Uterus (tissue), 4 donors: Measurements from ENCODE around the gene MINK1. TPM values are rescaled to one million over a fixed set of nuclear protein-coding genes. Genes with fewer than 3 reads are reported as not detected.

Source experiments
- DNase-seq, 2 donors: peaks; one replicate each; pipeline ENCODE4 v3.0.0-alpha.2; 2019 to 2020
- H3K27ac ChIP-seq, 2 donors: fragments of 200-600 bp; sonication (generic); 1 replicate in 1 of 2; 2 replicates in 1 of 2; pipeline ENCODE4 v1.5.1; 2016 to 2018
- H3K27me3 ChIP-seq, 2 donors: fragments of 200-600 bp; sonication (generic); one replicate each; pipeline ENCODE4 v1.5.1; 2018 to 2019; ENCODE audit warnings: control low read depth in 1 of 2
- H3K36me3 ChIP-seq, 2 donors: fragments of 200-600 bp; sonication (generic); one replicate each; pipeline ENCODE4 v1.5.1; 2019; ENCODE audit warnings: control low read depth in 1 of 2
- H3K4me1 ChIP-seq, 2 donors: fragments of 200-600 bp; sonication (generic); one replicate each; pipeline ENCODE4 v1.5.1; 2018 to 2019; ENCODE audit warnings: control low read depth in 1 of 2
- H3K4me3 ChIP-seq, 2 donors: fragments of 200-600 bp; sonication (generic); 1 replicate in 1 of 2; 2 replicates in 1 of 2; pipeline ENCODE4 v1.5.1; 2018 to 2019; ENCODE audit warnings: mild to moderate bottlenecking in 1 of 2
- H3K9me3 ChIP-seq, 2 donors: fragments of 200-600 bp; sonication (generic); one replicate each; pipeline ENCODE4 v1.5.1; 2019; ENCODE audit warnings: control low read depth in 1 of 2
- POLR2A ChIP-seq, 2 donors: fragments of 450-650 bp; IDR thresholded peaks; one replicate each; pipeline ENCODE4 v1.6.1; 2016; ENCODE audit warnings: antibody characterized with exemption in 2 of 2, mild to moderate bottlenecking in 1 of 2, moderate library complexity in 1 of 2
- intact Hi-C: fragments of 100-400 bp; cut with DNase I; formaldehyde crosslinking; loops from one replicate; pipeline ENCODE4 v1.15.1; 2023; ENCODE audit warnings: low total_unique reads
- total RNA-seq, 4 donors: library from RNA; depleted of rRNA in 3 of 4; stranded (reverse); fragments of >200 nt in 3 of 4; gene quantifications; one replicate each; pipeline versions ENCODE4 v1.1.0 to v1.2.4, GENCODE V29; 2014 to 2023
- TF ChIP-seq, protein P1 (sequence below), 4 experiments: fragments of 200-600 bp in 2 of 4; fragments of 450-650 bp in 2 of 4; sonication (generic) in 2 of 4; IDR thresholded peaks; one replicate each; pipeline ENCODE4 v1.5.1; 2016 to 2019; ENCODE audit warnings: antibody characterized with exemption in 4 of 4, mild to moderate bottlenecking in 2 of 4, moderate library complexity in 1 of 4
- donor health status: DM: yes; HTN: yes; CAD: no.

Gene MINK1
- total RNA-seq, 4 donors from 2014 or later = 17.9 to 99.2 (median 27.9) TPM

- intact Hi-C loops = loop anchor here (5.0 kb wide), 1 partner anchor 108 kb away; the partner anchor contains the start of genes GLTPD2 and VMO1
- no peaks in the 10 kb centered on the region for H3K36me3 ChIP-seq
- no peak overlapping the region for H3K4me3 ChIP-seq
- no peaks in the 10 kb centered on the region for H3K4me1 ChIP-seq
- H3K27me3 ChIP-seq = peaks cover 0 to 1% of the 10 kb centered on the region in 2 donors
- DNase-seq = no peak
- H3K9me3 ChIP-seq = no peaks in the 10 kb centered on the region
- H3K27ac ChIP-seq = no peak overlapping the region
- TF ChIP-seq, protein P1, sequence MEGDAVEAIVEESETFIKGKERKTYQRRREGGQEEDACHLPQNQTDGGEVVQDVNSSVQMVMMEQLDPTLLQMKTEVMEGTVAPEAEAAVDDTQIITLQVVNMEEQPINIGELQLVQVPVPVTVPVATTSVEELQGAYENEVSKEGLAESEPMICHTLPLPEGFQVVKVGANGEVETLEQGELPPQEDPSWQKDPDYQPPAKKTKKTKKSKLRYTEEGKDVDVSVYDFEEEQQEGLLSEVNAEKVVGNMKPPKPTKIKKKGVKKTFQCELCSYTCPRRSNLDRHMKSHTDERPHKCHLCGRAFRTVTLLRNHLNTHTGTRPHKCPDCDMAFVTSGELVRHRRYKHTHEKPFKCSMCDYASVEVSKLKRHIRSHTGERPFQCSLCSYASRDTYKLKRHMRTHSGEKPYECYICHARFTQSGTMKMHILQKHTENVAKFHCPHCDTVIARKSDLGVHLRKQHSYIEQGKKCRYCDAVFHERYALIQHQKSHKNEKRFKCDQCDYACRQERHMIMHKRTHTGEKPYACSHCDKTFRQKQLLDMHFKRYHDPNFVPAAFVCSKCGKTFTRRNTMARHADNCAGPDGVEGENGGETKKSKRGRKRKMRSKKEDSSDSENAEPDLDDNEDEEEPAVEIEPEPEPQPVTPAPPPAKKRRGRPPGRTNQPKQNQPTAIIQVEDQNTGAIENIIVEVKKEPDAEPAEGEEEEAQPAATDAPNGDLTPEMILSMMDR (IDR thresholded peaks at IDR 0.05) = no peak
- TF ChIP-seq POLR2A (IDR thresholded peaks at IDR 0.05) = no peak
Observed at GRCh38 chr17:4895121-4895520, 62.0 kb downstream of the MINK1 start.

DNA sequence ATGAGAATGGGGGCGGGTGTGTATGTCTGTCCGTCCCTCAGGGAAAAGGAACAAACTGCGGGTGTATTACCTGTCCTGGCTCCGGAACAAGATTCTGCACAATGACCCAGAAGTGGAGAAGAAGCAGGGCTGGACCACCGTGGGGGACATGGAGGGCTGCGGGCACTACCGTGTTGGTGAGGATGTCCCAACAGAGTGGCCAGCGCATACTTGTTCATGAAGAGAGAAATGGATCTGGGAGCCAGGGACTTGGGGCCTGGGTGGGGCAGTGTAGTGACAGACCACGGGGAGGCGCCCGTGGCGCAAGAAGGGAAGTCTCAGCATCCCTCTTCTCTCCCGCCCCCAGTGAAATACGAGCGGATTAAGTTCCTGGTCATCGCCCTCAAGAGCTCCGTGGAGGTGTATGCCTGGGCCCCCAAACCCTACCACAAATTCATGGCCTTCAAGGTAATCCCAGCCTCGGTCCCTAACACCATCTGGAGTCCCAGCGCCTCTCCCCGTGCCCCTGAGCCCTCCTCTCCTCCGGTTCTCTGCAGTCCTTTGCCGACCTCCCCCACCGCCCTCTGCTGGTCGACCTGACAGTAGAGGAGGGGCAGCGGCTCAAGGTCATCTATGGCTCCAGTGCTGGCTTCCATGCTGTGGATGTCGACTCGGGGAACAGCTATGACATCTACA lies 62.7 kb downstream of the MINK1 start:
- Histone ChIP-seq H3K27me3 (peaks cover 0 to 4% of the 10 kb centered on the region in 2 donors), H3K4me3 (no peak overlapping the region), H3K27ac (no peak overlapping the region), H3K9me3 (no peaks in the 10 kb centered on the region), H3K36me3 (no peaks in the 10 kb centered on the region), H3K4me1 (no peaks in the 10 kb centered on the region)
- no peak for TF ChIP-seq POLR2A (IDR thresholded peaks at IDR 0.05)
- TF ChIP-seq, protein P1 (IDR thresholded peaks at IDR 0.05) = no peak
- DNase-seq = no peak
- intact Hi-C loops = loop anchor here (5.0 kb wide), 1 partner anchor 108 kb away; the partner anchor contains the start of genes GLTPD2 and VMO1

DNA sequence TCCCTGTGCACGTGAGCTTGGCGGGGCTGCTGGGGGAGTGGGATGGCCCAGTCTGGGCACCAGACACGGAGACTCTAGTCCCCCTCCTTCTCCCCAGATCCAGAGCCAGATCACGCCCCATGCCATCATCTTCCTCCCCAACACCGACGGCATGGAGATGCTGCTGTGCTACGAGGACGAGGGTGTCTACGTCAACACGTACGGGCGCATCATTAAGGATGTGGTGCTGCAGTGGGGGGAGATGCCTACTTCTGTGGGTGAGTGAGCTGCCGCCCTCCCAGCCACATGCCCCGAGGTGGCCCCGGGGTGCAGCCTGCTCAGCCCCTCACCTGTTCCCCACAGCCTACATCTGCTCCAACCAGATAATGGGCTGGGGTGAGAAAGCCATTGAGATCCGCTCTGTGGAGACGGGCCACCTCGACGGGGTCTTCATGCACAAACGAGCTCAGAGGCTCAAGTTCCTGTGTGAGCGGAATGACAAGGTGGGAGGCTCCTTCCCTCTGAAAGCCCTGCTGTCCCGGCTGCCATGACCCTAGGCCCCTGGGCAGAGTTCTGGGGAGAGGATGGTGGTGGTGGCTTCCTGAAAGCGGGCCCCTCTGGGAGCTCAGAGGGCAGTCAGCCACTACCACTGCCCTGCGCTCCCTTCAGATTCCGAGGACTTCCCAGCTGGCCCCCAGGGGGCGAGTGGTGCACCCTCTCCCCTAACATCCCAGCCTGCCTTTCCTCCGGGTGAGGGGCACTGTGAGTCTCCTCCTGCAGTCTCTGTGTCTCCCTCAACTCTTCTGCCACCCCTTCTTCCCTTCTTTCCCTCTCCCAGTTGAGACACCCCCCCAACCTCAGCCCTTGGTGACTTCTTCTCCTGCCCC lies 63.4 kb downstream of the MINK1 start:
- no peaks in the 10 kb centered on the region for H3K4me1 ChIP-seq
- TF ChIP-seq POLR2A (IDR thresholded peaks at IDR 0.05) = no peak
- TF ChIP-seq, protein P1 (IDR thresholded peaks at IDR 0.05) = no peak
- peaks cover 0 to 4% of the 10 kb centered on the region in 2 donors for H3K27me3 ChIP-seq
- H3K9me3 ChIP-seq = no peaks in the 10 kb centered on the region
- DNase-seq = no peak
- no peaks in the 10 kb centered on the region for H3K36me3 ChIP-seq
- no peak overlapping the region for H3K4me3 ChIP-seq
- intact Hi-C loops = loop anchor here (5.0 kb wide), 1 partner anchor 109 kb away; the partner anchor contains the start of genes GLTPD2 and VMO1
- H3K27ac ChIP-seq = no peak overlapping the region

DNA sequence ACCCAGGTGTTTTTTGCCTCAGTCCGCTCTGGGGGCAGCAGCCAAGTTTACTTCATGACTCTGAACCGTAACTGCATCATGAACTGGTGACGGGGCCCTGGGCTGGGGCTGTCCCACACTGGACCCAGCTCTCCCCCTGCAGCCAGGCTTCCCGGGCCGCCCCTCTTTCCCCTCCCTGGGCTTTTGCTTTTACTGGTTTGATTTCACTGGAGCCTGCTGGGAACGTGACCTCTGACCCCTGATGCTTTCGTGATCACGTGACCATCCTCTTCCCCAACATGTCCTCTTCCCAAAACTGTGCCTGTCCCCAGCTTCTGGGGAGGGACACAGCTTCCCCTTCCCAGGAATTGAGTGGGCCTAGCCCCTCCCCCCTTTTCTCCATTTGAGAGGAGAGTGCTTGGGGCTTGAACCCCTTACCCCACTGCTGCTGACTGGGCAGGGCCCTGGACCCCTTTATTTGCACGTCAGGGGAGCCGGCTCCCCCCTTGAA lies 64.1 kb downstream of the MINK1 start:
- H3K27ac ChIP-seq = no peak overlapping the region
- no peaks in the 10 kb centered on the region for H3K4me1 ChIP-seq
- H3K27me3 ChIP-seq = peaks cover 0 to 4% of the 10 kb centered on the region in 2 donors
- H3K9me3 ChIP-seq = no peaks in the 10 kb centered on the region
- intact Hi-C loops = loop anchor here (5.0 kb wide), 1 partner anchor 110 kb away; the partner anchor contains the start of genes GLTPD2 and VMO1
- H3K36me3 ChIP-seq = no peaks in the 10 kb centered on the region
- TF ChIP-seq, protein P1 (IDR thresholded peaks at IDR 0.05) = no peak
- no peak for TF ChIP-seq POLR2A (IDR thresholded peaks at IDR 0.05)
- H3K4me3 ChIP-seq = no peak overlapping the region
- no peak for DNase-seq
